Common myeloid progenitor, CD34-positive (primary cell): Measurements from ENCODE around the gene ATP8A2.

Experiments
- CTCF ChIA-PET: fragments of 350-600 bp; sonication (Branson Sonifier 250); formaldehyde crosslinking; loops from one replicate; lab custom pipeline; 2021; ENCODE audit warnings: antibody characterized with exemption; lab: Charles Lee
- POLR2A ChIA-PET: fragments of 350-600 bp; sonication (Branson Sonifier 250); formaldehyde crosslinking; loops from one replicate; lab custom pipeline; 2021; ENCODE audit warnings: antibody characterized with exemption; lab: Charles Lee
- DNase-seq, 3 donors: peaks; one replicate each; pipeline versions ENCODE4 v3.0.0 to v3.0.0-alpha.2; 2013
- H3K27ac ChIP-seq, 2 experiments: 1 replicate in 1 of 2; 2 replicates in 1 of 2; pipeline ENCODE4 v1.7.0; 2013; ENCODE audit warnings: inconsistent platforms in 2 of 2, low read length in 2 of 2, mild to moderate bottlenecking in 2 of 2, low read depth in 1 of 2, moderate library complexity in 1 of 2; ENCODE audit not compliant: severe bottlenecking in 2 of 2, insufficient read depth in 1 of 2, poor library complexity in 1 of 2
- H3K27me3 ChIP-seq, 5 experiments: replicated peaks in 2 of 5; 1 replicate in 3 of 5; 2 replicates in 2 of 5; pipeline versions ENCODE4 v1.6.1 to v1.7.0; 2013; ENCODE audit warnings: low read length in 4 of 5, mild to moderate bottlenecking in 2 of 5, moderate library complexity in 2 of 5, inconsistent platforms in 1 of 5; ENCODE audit not compliant: insufficient read depth in 5 of 5, control insufficient read depth in 4 of 5
- H3K36me3 ChIP-seq, 4 experiments: 1 replicate in 2 of 4; 2 replicates in 2 of 4; pipeline versions ENCODE4 v1.6.1 to v1.7.0; 2013; ENCODE audit warnings: low read length in 3 of 4, control low read depth in 1 of 4, mild to moderate bottlenecking in 1 of 4; ENCODE audit not compliant: control insufficient read depth in 4 of 4, insufficient read depth in 4 of 4
- H3K4me1 ChIP-seq, 4 experiments: 1 replicate in 3 of 4; 2 replicates in 1 of 4; pipeline versions ENCODE4 v1.6.1 to v1.7.1; 2013; ENCODE audit warnings: low read length in 3 of 4, mild to moderate bottlenecking in 3 of 4, control low read depth in 1 of 4, inconsistent platforms in 1 of 4, moderate library complexity in 1 of 4; ENCODE audit not compliant: control insufficient read depth in 4 of 4, insufficient read depth in 4 of 4; ENCODE audit errors: control extremely low read depth in 1 of 4
- H3K4me3 ChIP-seq, 7 experiments: 1 replicate in 4 of 7; 2 replicates in 3 of 7; pipeline versions ENCODE4 v1.5.1 to v1.7.0; 2013; ENCODE audit warnings: mild to moderate bottlenecking in 7 of 7, low read length in 6 of 7, moderate library complexity in 6 of 7, inconsistent platforms in 2 of 7, low read depth in 2 of 7, control low read depth in 1 of 7; ENCODE audit not compliant: insufficient read depth in 4 of 7, control insufficient read depth in 1 of 7; ENCODE audit errors: extremely low read depth in 1 of 7
- H3K9me3 ChIP-seq, 5 experiments: 1 replicate in 4 of 5; 2 replicates in 1 of 5; pipeline versions ENCODE4 v1.6.1 to v1.7.1; 2013; ENCODE audit warnings: low read length in 4 of 5, mild to moderate bottlenecking in 2 of 5, inconsistent platforms in 1 of 5, low read depth in 1 of 5, moderate library complexity in 1 of 5; ENCODE audit not compliant: control insufficient read depth in 4 of 5, insufficient read depth in 2 of 5; ENCODE audit errors: control extremely low read depth in 1 of 5
- WGBS: methylation state at CpG from one replicate; pipeline ENCODE4 v1.1.5; 2013; ENCODE audit not compliant: insufficient coverage; 5-methylcytosine and 5-hydroxymethylcytosine counted together

ATP8A2 gene

DNA sequence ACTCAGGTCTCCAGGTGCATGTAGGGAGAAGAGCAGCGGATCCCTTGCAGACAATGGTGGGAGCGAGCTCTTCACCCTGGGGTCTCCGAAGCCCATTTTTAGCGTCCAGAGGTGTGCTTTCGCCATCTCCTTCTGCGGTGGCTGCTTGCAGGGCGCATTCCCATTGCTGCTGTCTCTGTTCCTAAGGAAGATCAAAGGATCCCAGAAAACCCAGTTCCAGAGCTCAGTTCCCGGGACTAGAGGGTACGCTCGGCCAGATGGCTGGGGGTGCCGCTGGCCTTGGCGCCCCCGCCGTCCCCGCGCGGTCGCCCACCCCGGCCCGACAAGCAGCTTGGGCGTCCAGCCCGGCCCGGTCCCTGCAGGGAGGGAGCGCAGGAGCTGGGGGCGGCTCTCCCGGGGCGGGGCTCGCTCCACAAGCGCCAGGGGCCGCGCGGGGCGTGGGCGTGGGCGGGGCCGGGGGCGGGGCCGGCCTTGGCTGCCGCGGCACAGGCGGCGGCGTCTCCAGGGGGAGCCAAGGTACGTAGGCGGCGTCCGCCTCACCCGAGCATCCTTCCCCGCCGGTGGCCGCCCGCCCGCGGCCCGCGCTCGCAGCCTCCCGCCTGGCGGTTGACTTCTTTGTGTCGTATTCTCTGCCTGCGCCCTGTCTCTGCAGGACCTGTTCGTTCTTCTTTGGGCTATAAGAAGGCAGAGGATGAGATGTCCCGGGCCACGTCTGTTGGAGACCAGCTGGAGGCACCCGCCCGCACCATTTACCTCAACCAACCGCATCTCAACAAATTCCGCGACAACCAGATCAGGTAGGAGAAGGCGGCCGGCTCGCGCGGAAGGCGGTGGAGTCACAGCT, 96.8 kb downstream of the ATP8A2 start:
- Histone ChIP-seq H3K4me1 (peaks cover 0 to 4% (median 2%) of the 10 kb centered on the region in 4 experiments), H3K4me3 (no peak overlapping the region), H3K9me3 (peaks cover 0 to 7% (median 3%) of the 10 kb centered on the region in 5 experiments), H3K27me3 (peaks cover 14 to 75% (median 24%) of the 10 kb centered on the region in 5 experiments), H3K36me3 (no peaks in the 10 kb centered on the region), H3K27ac (no peak overlapping the region)
- ChIA-PET POLR2A (no interaction called here), CTCF (no interaction called here)
- DNase-seq, result peak; percentile 0 to 17 (median 8)
- 4% methylated on average over 39 of the region's 75 CpGs for WGBS

DNA sequence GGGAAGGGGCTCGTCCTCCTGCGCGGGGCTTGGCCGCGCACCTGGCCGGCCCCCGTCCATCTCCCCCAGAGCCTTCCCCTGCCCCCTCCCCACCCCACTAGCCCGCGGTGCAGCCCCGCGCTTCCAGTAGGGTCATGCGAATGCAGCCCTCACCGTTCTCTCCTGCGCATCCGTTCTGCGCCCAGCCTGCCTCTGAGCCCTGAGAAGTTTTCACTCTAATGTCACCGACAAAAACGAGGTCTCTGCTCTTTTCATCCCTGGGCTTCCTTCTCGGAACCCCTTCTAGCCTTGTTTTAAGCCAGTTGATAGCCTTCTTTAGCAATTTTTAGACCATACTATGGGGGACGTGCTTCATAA, 97.4 kb downstream of the ATP8A2 start:
- 10% methylated on average over 13 of the region's 20 CpGs for WGBS
- POLR2A ChIA-PET, result no interaction called here
- no peak for DNase-seq
- Histone ChIP-seq H3K27ac (no peak overlapping the region), H3K4me1 (peaks cover 0 to 4% (median 2%) of the 10 kb centered on the region in 4 experiments), H3K27me3 (peaks cover 14 to 71% (median 26%) of the 10 kb centered on the region in 5 experiments), H3K9me3 (peaks cover 0 to 7% (median 3%) of the 10 kb centered on the region in 5 experiments), H3K4me3 (no peak overlapping the region), H3K36me3 (no peaks in the 10 kb centered on the region)
- CTCF ChIA-PET, result no interaction called here

DNA sequence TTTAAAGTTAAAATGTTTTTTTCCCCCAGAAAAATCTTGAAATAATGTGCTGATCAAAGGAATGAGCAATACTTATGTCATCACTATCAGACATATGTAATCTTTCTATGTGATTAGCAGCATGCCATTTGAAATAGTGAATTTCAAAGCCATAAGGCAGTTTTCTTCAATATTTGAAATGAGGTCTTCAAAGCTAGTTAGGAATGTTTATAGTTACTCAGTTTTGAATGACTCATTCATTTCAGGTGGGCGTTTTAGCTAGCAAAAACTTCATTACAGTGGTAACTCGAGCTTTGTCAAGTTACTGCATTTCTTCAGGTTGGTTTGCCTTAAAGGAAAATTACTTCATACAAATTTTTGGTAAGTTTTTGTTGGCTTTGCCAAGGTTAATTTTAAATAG, 102.1 kb downstream of the ATP8A2 start:
- no peak overlapping the region for H3K4me3 ChIP-seq
- H3K9me3 ChIP-seq, result peaks cover 0 to 3% (median 0%) of the 10 kb centered on the region in 5 experiments
- peaks cover 7 to 32% (median 18%) of the 10 kb centered on the region in 5 experiments for H3K27me3 ChIP-seq
- no peaks in the 10 kb centered on the region for H3K36me3 ChIP-seq
- no peak for DNase-seq
- H3K4me1 ChIP-seq, result peaks cover 0 to 2% (median under 1%) of the 10 kb centered on the region in 4 experiments
- ChIA-PET CTCF (no interaction called here), POLR2A (no interaction called here)
- WGBS, result 100% methylated on average over 1 of the region's 2 CpGs
- no peak overlapping the region for H3K27ac ChIP-seq

DNA sequence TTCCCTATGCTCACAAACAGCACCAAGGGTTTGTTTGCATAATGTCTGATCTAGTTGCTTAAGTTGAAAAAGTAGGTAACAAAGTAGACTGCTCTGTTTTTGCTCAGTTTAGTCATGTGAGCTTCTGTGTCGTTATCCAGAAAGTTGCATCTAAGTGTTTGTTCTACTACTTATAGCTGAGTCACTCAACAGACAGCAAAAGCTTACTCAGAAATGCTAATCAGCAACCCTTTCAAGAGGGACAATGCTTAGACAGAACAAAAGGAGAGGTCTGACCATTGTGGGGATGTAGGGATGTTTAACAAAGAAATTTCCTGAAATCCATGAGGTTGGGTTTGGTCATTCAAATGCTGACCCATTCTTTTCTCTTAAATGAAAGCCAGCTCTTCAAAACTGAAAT, 106.4 kb downstream of the ATP8A2 start:
- peaks cover 0 to 3% (median 0%) of the 10 kb centered on the region in 5 experiments for H3K9me3 ChIP-seq
- H3K36me3 ChIP-seq, result no peaks in the 10 kb centered on the region
- no peak overlapping the region for H3K27ac ChIP-seq
- no peak overlapping the region for H3K4me3 ChIP-seq
- peaks cover 0 to 4% (median 1%) of the 10 kb centered on the region in 5 experiments for H3K27me3 ChIP-seq
- ChIA-PET POLR2A (no interaction called here), CTCF (no interaction called here)
- no peak for DNase-seq
- WGBS, result no CpG with 5 or more reads among the region's 1 CpG
- no peaks in the 10 kb centered on the region for H3K4me1 ChIP-seq

DNA sequence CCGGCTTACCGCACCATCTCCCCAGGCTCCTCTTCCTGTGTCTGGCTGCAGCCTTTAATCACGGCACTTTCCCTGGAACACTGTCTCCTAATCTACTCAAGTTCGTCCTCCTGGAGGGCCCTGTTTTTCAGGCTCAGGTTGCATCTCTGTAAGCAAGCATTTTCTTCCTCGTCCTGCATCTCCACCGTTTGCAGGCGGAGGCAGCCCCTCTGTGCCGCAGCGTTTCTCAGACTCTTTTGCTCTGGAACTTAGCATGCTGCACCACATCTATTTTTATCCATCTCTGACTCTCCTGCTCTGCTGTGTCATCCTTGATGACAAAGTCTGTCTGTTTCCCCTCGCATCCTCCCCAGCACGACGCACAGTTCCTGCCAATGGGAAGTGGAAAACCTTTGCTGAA, 117.5 kb downstream of the ATP8A2 start:
- no peak overlapping the region for H3K4me3 ChIP-seq
- peaks cover 2 to 32% (median 10%) of the 10 kb centered on the region in 5 experiments for H3K27me3 ChIP-seq
- 47% methylated on average over 10 of the region's 12 CpGs for WGBS
- DNase-seq, result no peak
- H3K4me1 ChIP-seq, result no peaks in the 10 kb centered on the region
- H3K9me3 ChIP-seq, result no peaks in the 10 kb centered on the region
- CTCF ChIA-PET, result no interaction called here
- no peak overlapping the region for H3K27ac ChIP-seq
- H3K36me3 ChIP-seq, result no peaks in the 10 kb centered on the region
- POLR2A ChIA-PET, result no interaction called here

DNA sequence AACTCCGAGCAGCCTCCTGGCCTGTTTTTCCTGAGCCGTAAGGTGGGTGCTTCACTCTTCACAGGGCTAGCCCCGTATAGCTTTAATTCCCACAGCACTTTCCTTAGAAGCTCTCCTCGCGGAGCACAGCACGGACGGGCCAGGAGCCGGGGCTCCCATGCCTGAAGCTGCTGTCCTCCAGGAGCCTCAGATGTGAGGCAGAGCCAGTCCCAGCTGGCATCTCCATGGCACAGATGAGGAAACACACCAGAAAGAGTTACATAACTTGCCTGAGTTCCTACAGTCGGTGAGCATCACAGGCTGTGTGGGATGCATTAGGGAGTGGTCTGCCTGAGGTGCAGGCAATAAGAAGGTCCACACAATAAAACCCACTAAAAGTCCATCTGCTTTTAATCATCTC, 118.5 kb downstream of the ATP8A2 start:
- 88% methylated on average over 8 of the region's 9 CpGs for WGBS
- Histone ChIP-seq H3K27me3 (peaks cover 0 to 38% (median 10%) of the 10 kb centered on the region in 5 experiments), H3K27ac (no peak overlapping the region), H3K36me3 (no peaks in the 10 kb centered on the region), H3K4me1 (no peaks in the 10 kb centered on the region), H3K4me3 (no peak overlapping the region), H3K9me3 (no peaks in the 10 kb centered on the region)
- CTCF ChIA-PET, result no interaction called here
- DNase-seq, result no peak
- POLR2A ChIA-PET, result no interaction called here

DNA sequence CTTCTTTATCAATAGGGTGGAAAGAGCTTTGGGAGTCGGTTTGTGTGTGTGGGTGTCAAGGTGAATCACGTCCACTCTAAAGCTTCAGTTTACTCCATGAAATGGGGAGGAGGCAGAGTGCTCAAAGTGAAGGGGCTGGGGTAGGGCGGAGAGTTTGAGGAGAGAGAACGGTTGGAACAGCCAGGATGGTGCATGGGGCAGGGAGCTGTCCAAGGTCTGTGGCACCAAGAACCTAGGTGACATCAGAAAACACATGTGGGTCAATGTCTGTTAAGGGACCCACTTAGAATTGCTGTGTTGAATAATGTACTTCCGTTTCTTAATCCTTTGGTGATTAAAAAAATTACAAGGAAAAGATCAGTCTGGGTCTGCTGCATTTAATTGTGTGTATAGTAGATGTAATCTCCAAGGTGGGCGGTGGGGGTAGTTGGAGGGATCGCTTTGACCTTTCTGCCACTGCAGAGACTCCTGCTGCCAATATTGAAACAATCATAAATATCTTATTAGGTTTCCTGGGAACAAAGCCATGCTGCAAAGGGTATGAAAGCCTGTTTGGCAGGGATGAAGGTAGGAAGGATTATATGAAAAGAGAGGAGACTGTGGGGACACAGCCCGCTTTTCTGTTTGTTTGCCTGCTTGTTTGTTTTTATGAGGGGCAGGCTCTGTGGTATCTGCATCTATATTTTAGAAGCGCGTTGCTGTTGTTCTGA, 122.3 kb downstream of the ATP8A2 start:
- H3K36me3 ChIP-seq, result no peaks in the 10 kb centered on the region
- CTCF ChIA-PET, result interaction anchor here (1.1 kb wide), 1 partner anchor 8 kb away, joined by 3 read pairs; no protein-coding TSS in a partner anchor
- H3K9me3 ChIP-seq, result no peaks in the 10 kb centered on the region
- H3K4me3 ChIP-seq, result no peak overlapping the region
- H3K27ac ChIP-seq, result no peak overlapping the region
- H3K4me1 ChIP-seq, result no peaks in the 10 kb centered on the region
- WGBS, result 61% methylated on average over 5 of the region's 10 CpGs
- H3K27me3 ChIP-seq, result peaks cover 0 to 23% (median 5%) of the 10 kb centered on the region in 5 experiments
- POLR2A ChIA-PET, result interaction anchor here (0.7 kb wide), 1 partner anchor 967 kb away, joined by 3 read pairs; no protein-coding TSS in a partner anchor
- no peak for DNase-seq
